Lung (tissue), 12 donors: Measurements from ENCODE around the gene KIAA0232. TPM values are rescaled to one million over a fixed set of nuclear protein-coding genes. Genes with fewer than 3 reads are reported as not detected.

Experiments used
- ATAC-seq: fragments of 200-7000 bp; cut with Tn5 transposase; one replicate; pipeline ENCODE4 v1.9.1; 2020; ENCODE audit warnings: moderate number of reproducible peaks; ENCODE audit not compliant: insufficient read depth, low FRiP score
- DNase-seq, 3 donors: peaks; one replicate each; pipeline ENCODE4 v3.0.0-alpha.2; 2013 to 2017
- H3K27ac ChIP-seq, 2 donors: one replicate each; pipeline ENCODE4 v1.5.1; 2013; ENCODE audit warnings: mild to moderate bottlenecking in 2 of 2, moderate library complexity in 2 of 2, control low read depth in 1 of 2, inconsistent platforms in 1 of 2, low read depth in 1 of 2, low read length in 1 of 2
- H3K27me3 ChIP-seq, 3 donors: one replicate each; pipeline ENCODE4 v1.5.1; 2013; ENCODE audit warnings: low read length in 2 of 3; ENCODE audit not compliant: control insufficient read depth in 3 of 3, insufficient read depth in 3 of 3
- H3K36me3 ChIP-seq, 4 donors: one replicate each; pipeline ENCODE4 v1.5.1; 2013; ENCODE audit warnings: low read length in 4 of 4, mild to moderate bottlenecking in 1 of 4, moderate library complexity in 1 of 4; ENCODE audit not compliant: control insufficient read depth in 4 of 4, insufficient read depth in 4 of 4
- H3K4me1 ChIP-seq, 5 donors: one replicate each; pipeline ENCODE4 v1.5.1; 2013; ENCODE audit warnings: low read length in 5 of 5, mild to moderate bottlenecking in 2 of 5, moderate library complexity in 1 of 5; ENCODE audit not compliant: control insufficient read depth in 5 of 5, insufficient read depth in 5 of 5
- H3K4me3 ChIP-seq: one replicate; pipeline ENCODE4 v1.5.1; 2013; ENCODE audit warnings: mild to moderate bottlenecking, control low read depth, moderate library complexity
- H3K9ac ChIP-seq, 2 donors: one replicate each; pipeline ENCODE4 v1.5.1; 2013; ENCODE audit warnings: low read length in 2 of 2, control low read depth in 1 of 2; ENCODE audit not compliant: insufficient read depth in 1 of 2
- H3K9me3 ChIP-seq, 4 donors: one replicate each; pipeline ENCODE4 v1.5.1; 2013; ENCODE audit warnings: low read length in 3 of 4, mild to moderate bottlenecking in 1 of 4, moderate library complexity in 1 of 4; ENCODE audit not compliant: control insufficient read depth in 4 of 4, insufficient read depth in 3 of 4
- WGBS, 2 donors: extraction: QIAGEN DNeasy Blood & Tissue Kit; methylation state at CpG; one replicate each; pipeline ENCODE4 v1.1.7; 2013; 5-methylcytosine and 5-hydroxymethylcytosine counted together
- polyA plus RNA-seq, 2 donors: library from polyadenylated mRNA; stranded (reverse); fragments of 200-250 nt; gene quantifications; one replicate each; pipeline ENCODE4 v1.2.1, GENCODE V29; 2013
- total RNA-seq, 2 donors: library from RNA; depleted of rRNA in 1 of 2; stranded (reverse); fragments of >200 nt in 1 of 2; gene quantifications; one replicate each; pipeline ENCODE4 v1.2.1, GENCODE V29; 2014 to 2021
- TF ChIP-seq, protein P1 (sequence below): IDR thresholded peaks from 2 replicates; pipeline ENCODE4 v1.5.1; 2012; ENCODE audit warnings: mild to moderate bottlenecking; ENCODE audit errors: control extremely low read depth, extremely low read depth
- donor health status: control.
- donor health status: control.
- donor health status: Bipolar disorder and iron deficiency.
- donor health status: healthy.
- donor health status: DM: yes; HTN: yes; CAD: no.

KIAA0232 gene
- total and polyA plus RNA-seq, 4 donors = 6.8 to 34.6 (median 18.7) TPM

DNA sequence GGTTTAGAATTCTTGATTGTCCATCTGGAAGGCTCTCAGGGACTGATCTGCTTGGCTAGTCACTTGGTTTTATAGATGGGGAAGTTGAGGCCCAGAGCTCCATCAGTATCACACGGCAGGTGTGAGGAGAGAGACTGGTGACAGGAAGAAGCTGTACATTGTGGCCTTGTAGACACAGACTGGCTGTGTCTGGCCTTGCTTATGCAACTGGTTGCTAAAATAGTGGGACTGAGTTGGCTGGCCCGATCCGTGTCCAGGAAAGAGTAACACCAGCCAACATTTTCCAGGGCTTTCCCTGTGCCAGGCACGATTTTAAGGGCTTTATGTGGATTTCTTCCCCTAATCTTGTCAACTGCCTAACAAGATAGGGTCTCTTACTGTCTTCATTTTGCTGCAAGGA, 129.9 kb downstream of the KIAA0232 start:
- Histone ChIP-seq H3K9ac (no peak overlapping the region), H3K27me3 (no peaks in the 10 kb centered on the region), H3K4me1 (peaks cover 6 to 37% (median 12%) of the 10 kb centered on the region in 5 donors), H3K4me3 (no peak overlapping the region), H3K9me3 (peaks cover 0 to 2% (median 0%) of the 10 kb centered on the region in 4 donors), H3K36me3 (no peaks in the 10 kb centered on the region), H3K27ac (no peak overlapping the region)
- TF ChIP-seq, protein P1, sequence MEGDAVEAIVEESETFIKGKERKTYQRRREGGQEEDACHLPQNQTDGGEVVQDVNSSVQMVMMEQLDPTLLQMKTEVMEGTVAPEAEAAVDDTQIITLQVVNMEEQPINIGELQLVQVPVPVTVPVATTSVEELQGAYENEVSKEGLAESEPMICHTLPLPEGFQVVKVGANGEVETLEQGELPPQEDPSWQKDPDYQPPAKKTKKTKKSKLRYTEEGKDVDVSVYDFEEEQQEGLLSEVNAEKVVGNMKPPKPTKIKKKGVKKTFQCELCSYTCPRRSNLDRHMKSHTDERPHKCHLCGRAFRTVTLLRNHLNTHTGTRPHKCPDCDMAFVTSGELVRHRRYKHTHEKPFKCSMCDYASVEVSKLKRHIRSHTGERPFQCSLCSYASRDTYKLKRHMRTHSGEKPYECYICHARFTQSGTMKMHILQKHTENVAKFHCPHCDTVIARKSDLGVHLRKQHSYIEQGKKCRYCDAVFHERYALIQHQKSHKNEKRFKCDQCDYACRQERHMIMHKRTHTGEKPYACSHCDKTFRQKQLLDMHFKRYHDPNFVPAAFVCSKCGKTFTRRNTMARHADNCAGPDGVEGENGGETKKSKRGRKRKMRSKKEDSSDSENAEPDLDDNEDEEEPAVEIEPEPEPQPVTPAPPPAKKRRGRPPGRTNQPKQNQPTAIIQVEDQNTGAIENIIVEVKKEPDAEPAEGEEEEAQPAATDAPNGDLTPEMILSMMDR = no peak
- ATAC-seq (no peak), DNase-seq (no peak)
- WGBS, 2 donors = 39 to 72% methylated on average over 4 of the region's 4 CpGs

DNA sequence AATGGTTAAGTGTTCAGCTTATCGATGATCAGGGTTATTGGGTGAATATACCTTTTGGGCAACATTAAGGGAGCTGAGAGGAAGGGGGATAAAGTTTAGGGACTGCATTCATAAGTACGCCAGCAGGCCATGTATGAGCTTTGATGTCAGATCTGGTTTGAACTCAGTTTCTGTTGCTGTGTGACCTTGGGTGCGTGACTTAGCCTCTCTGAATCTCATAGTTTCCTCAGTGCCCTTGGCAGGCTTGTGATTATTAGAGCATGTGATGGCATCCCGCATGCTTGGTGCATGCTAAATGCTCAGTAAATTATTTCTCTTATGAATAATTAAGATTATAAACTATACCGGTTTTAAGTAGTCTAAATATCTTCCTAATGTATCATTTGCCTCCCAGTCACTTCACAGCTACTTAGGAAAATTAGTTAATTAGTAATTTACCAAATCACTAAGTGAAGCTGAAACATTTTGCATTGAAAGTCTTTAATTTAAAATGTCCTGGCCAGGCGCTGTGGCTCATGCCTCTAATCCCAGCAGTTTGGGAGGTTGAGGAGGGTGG, 130.9 kb downstream of the KIAA0232 start:
- DNase-seq = no peak
- TF ChIP-seq, protein P1 = no peak
- Histone ChIP-seq H3K4me3 (no peak overlapping the region), H3K9me3 (peaks cover 0 to 2% (median 0%) of the 10 kb centered on the region in 4 donors), H3K9ac (no peak overlapping the region), H3K36me3 (no peaks in the 10 kb centered on the region), H3K4me1 (peaks cover 4 to 39% (median 22%) of the 10 kb centered on the region in 5 donors), H3K27ac (no peak overlapping the region), H3K27me3 (no peaks in the 10 kb centered on the region)
- ATAC-seq = no peak
- WGBS, 2 donors = 95 to 97% methylated on average over 6 of the region's 6 CpGs

DNA sequence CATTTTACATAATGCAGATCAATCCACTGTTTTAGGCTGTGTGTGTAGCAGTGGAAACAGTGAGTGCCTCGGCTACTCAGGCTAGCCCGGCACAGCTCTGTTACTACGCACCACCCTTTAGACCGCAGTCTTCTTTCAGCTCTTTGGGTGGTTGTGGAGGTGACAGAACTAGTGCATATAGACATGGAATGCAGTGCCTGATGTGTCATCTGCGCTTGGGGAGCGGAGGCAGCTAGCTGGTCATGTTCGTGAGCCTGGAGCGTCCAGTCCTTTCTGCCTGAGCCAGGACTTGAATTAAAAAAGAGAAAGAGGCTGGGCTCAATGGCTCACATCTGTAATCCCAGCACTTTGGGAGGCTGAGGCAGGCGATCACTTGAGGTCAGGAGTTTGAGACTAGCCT, 131.9 kb downstream of the KIAA0232 start:
- 87 to 100% methylated on average over 9 of the region's 9 CpGs for WGBS, 2 donors
- H3K27me3 ChIP-seq = no peaks in the 10 kb centered on the region
- peaks cover 0 to 2% (median 0%) of the 10 kb centered on the region in 4 donors for H3K9me3 ChIP-seq
- H3K27ac ChIP-seq = no peak overlapping the region
- H3K36me3 ChIP-seq = no peaks in the 10 kb centered on the region
- H3K9ac ChIP-seq = no peak overlapping the region
- H3K4me1 ChIP-seq = peaks cover 0 to 36% (median 27%) of the 10 kb centered on the region in 5 donors
- TF ChIP-seq, protein P1 = no peak
- DNase-seq (no peak), ATAC-seq (no peak)
- H3K4me3 ChIP-seq = no peak overlapping the region
